Subcutaneous abdominal adipose tissue (tissue), 5 donors: ENCODE data around the gene ZNF48.

Experiments used
- H3K27ac ChIP-seq: one replicate; pipeline ENCODE4 v1.7.0; 2013; ENCODE audit warnings: low read depth, mild to moderate bottlenecking, inconsistent platforms, low read length, moderate library complexity
- H3K27me3 ChIP-seq, 5 donors: one replicate each; pipeline ENCODE4 v1.7.0; 2013; ENCODE audit warnings: low read length in 5 of 5, inconsistent platforms in 1 of 5; ENCODE audit not compliant: control insufficient read depth in 5 of 5, insufficient read depth in 4 of 5
- H3K36me3 ChIP-seq, 5 donors: one replicate each; pipeline ENCODE4 v1.7.0; 2013; ENCODE audit warnings: low read length in 5 of 5; ENCODE audit not compliant: control insufficient read depth in 5 of 5, insufficient read depth in 5 of 5
- H3K4me1 ChIP-seq, 5 donors: one replicate each; pipeline ENCODE4 v1.7.0; 2013; ENCODE audit warnings: low read length in 5 of 5, mild to moderate bottlenecking in 3 of 5, moderate library complexity in 1 of 5; ENCODE audit not compliant: control insufficient read depth in 5 of 5, insufficient read depth in 5 of 5
- H3K4me3 ChIP-seq, 5 donors: one replicate each; pipeline ENCODE4 v1.7.0; 2013; ENCODE audit warnings: low read length in 5 of 5, low read depth in 1 of 5
- H3K9ac ChIP-seq, 5 donors: one replicate each; pipeline ENCODE4 v1.7.0; 2013; ENCODE audit warnings: low read length in 5 of 5, mild to moderate bottlenecking in 4 of 5, moderate library complexity in 3 of 5
- H3K9me3 ChIP-seq, 5 donors: one replicate each; pipeline ENCODE4 v1.7.0; 2013; ENCODE audit warnings: low read length in 5 of 5; ENCODE audit not compliant: control insufficient read depth in 5 of 5
- donor health status: healthy.
- donor health status: healthy.
- donor health status: healthy.
- donor health status: healthy.
- donor health status: healthy.

The ZNF48 gene

DNA sequence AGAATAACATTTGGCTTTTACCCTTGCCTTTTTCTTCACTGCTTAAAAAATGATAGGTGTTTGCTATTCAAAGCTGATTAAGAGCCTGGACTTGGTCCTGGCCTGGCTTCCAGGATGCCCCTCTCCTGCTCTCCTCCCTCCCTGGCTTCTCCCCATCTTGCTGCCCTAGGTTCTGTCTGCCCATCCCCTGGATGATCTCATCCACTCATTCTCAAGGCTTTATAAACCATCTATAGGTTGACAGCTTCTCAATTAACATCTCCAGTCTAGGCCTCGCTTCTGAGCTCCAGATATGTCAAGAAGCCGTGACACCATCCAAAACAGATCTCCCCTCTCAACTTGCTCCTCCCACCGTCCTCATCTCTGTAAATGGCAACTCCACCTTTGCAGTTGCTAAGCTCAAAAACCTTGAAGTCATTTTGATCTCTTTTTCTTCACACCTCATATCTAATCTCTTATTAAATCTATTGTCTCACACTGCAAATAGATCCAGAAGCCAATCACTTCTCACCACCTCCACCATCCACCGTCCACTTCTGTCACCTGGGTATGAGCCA, 20.9 kb downstream of the ZNF48 start:
- no peak overlapping the region for H3K9ac ChIP-seq
- no peak overlapping the region for H3K4me3 ChIP-seq
- H3K4me1 ChIP-seq: peaks cover 0 to 18% (median 11%) of the 10 kb centered on the region in 5 donors
- no peaks in the 10 kb centered on the region for H3K9me3 ChIP-seq
- peaks cover 0 to 22% (median 11%) of the 10 kb centered on the region in 5 donors for H3K36me3 ChIP-seq
- H3K27ac ChIP-seq: no peak overlapping the region
- no peaks in the 10 kb centered on the region for H3K27me3 ChIP-seq

DNA sequence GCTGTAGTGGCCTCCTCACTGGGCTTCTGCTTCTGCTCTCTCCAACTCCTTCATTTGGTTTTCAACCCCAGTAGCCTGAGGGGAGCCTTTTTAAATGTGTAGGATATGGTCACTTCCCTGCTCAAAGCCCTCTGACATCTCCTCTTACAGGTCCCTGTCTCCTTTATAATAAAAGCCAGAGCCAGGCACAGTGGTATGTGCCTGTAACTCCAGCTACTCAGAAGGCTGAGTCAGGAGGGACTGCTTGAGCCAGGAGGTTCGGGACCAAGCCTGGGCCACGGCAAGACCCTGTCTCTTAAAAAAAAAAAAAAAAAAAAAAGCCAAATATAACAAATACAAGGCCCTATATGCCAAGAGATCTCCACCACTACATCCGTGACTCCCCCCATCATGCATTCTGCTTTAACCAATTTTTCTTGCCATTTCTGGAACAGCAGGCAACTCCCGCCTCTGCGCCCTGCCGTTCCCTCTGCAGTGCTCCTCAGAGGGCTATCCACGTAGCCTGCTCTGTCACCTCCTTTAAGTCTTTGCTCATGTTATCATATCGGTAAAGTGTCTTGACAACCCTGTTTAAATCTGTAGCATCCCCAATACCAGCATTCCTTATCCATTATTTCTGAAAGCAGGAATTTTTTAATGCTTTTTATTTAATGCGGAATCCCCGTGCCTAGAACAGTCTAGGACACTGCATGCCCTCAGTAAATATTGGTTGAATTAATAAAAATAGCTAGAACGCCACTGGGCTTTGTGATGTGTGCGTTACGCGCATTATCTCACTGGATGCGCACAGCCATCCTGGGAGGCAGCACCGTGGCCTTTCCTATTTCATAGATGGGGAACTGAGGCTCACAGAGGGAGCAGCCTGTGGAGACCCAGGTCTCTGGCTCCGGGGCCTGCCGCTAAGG, 21.7 kb downstream of the ZNF48 start:
- Histone ChIP-seq H3K36me3 (peaks cover 0 to 19% (median 7%) of the 10 kb centered on the region in 5 donors), H3K9me3 (no peaks in the 10 kb centered on the region), H3K9ac (peak overlapping the region in 1 of 5 donors; percentile 51), H3K27ac (no peak overlapping the region), H3K4me1 (peaks cover 0 to 18% (median 11%) of the 10 kb centered on the region in 5 donors), H3K27me3 (no peaks in the 10 kb centered on the region), H3K4me3 (peak overlapping the region; percentile 58 to 85 (median 74))

DNA sequence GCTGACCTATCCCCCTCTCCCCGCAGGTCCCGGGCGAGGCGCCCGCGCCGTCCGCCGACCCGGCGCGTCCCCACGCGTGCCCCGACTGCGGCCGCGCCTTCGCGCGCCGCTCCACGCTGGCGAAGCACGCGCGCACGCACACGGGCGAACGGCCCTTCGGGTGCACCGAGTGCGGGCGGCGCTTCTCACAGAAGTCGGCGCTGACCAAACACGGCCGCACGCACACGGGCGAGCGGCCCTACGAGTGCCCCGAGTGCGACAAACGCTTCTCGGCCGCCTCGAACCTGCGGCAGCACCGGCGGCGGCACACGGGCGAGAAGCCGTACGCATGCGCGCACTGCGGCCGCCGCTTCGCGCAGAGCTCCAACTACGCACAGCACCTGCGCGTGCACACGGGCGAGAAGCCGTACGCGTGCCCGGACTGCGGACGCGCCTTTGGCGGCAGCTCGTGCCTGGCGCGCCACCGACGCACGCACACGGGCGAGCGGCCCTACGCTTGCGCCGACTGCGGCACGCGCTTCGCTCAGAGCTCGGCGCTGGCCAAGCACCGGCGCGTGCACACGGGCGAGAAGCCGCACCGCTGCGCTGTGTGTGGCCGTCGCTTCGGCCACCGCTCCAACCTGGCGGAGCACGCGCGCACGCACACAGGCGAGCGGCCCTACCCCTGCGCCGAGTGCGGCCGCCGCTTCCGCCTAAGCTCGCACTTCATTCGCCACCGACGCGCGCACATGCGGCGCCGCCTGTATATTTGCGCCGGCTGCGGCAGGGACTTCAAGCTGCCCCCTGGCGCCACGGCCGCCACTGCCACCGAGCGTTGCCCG, 22.5 kb downstream of the ZNF48 start:
- Histone ChIP-seq H3K4me1 (peaks cover 0 to 18% (median 11%) of the 10 kb centered on the region in 5 donors), H3K9me3 (no peaks in the 10 kb centered on the region), H3K27ac (no peak overlapping the region), H3K27me3 (no peaks in the 10 kb centered on the region), H3K36me3 (peaks cover 0 to 22% (median 16%) of the 10 kb centered on the region in 5 donors), H3K4me3 (peak overlapping the region; percentile 58 to 85 (median 74)), H3K9ac (peak overlapping the region in 3 of 5 donors; percentile 19 to 51 (median 37))

DNA sequence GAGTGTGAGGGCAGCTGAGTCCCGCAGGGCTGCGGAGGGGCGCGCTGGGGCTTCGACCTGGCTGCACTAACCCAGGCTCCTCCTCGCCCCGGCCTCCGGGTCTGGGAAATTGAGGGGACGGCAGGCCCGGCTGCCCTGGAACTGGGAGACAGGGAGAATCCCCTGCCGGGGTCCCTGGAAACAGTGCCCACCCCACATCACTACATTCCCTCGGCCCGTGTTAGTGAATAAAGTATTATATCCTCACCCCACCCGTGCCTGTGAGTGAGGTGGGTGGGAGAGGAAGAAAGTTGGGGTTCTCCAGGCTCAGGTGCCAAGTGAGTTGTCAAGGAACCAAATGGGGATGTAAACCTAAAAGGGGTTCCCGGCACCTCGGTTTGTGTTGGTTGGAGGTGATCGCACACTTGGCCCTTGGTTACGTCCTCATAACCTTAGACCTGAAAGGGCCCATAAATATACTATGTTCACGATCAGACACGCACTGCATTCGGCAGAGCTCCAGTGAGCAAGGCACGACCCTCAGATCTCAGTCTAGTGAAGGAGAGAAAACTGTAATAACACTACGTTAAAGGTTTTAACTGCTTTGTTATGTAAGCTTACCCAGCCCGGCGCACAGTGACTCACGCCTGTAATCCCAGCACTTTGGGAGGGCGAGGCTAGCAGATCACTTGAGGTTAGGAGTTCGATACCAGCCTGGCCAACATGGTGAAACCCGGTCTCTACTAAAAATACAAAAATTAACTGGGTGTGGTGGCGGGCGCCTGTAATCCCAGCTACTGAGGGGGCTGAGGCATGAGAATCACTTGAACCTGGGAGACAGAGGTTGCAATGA, 23.3 kb downstream of the ZNF48 start:
- Histone ChIP-seq H3K36me3 (peaks cover 0 to 27% (median 18%) of the 10 kb centered on the region in 5 donors), H3K9ac (peak overlapping the region in 2 of 5 donors; percentile 19 to 37), H3K27me3 (no peaks in the 10 kb centered on the region), H3K9me3 (no peaks in the 10 kb centered on the region), H3K27ac (no peak overlapping the region), H3K4me1 (peaks cover 0 to 18% (median 11%) of the 10 kb centered on the region in 5 donors), H3K4me3 (peak overlapping the region in 4 of 5 donors; percentile 70 to 85 (median 75))

DNA sequence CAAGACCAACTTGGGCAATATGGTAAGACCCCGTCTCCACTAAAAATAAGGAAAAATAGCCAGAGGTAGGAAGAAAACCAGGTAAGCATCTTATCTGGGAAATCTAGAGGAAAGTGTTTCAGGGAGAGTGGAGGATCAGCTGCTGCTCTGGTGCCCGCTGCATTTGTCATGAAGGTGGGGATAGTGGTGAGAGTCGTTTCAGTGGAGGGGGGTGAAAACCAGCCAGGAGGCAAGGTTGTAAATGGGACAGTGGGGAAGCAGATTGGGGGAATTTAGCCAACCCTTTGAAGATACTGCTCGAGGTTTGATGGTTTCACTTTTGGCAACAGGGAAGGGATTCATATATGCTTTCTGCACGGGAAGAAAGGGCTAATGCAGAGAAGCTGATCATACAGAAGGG, 25.8 kb downstream of the ZNF48 start:
- no peak overlapping the region for H3K27ac ChIP-seq
- H3K4me3 ChIP-seq: no peak overlapping the region
- H3K27me3 ChIP-seq: no peaks in the 10 kb centered on the region
- H3K4me1 ChIP-seq: peaks cover 0 to 21% (median 15%) of the 10 kb centered on the region in 5 donors
- no peak overlapping the region for H3K9ac ChIP-seq
- H3K9me3 ChIP-seq: no peaks in the 10 kb centered on the region
- peaks cover 0 to 37% (median 23%) of the 10 kb centered on the region in 5 donors for H3K36me3 ChIP-seq

DNA sequence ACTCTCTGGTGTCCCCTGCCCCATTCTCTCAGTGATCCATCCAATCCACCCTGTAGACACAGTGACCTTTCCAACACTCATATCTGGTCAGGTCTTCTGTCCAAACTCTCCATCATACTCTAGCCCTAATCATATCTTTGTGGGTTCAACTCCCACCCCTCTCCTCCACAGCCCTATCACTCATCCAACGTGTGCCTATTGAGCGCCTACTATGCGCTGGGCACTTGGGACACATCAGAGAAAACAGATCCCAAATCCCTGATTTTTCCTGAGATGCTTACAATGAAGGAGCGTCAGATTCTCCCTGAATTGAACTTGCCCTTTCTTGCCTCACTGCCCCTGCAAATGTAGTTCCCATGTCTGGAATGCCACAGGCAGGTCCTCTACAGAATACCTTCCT, 32.8 kb downstream of the ZNF48 start:
- Histone ChIP-seq H3K27ac (no peak overlapping the region), H3K27me3 (no peaks in the 10 kb centered on the region), H3K9ac (no peak overlapping the region), H3K4me1 (peaks cover 0 to 25% (median 22%) of the 10 kb centered on the region in 5 donors), H3K4me3 (no peak overlapping the region), H3K9me3 (no peaks in the 10 kb centered on the region), H3K36me3 (peaks cover 0 to 30% (median 22%) of the 10 kb centered on the region in 5 donors)

DNA sequence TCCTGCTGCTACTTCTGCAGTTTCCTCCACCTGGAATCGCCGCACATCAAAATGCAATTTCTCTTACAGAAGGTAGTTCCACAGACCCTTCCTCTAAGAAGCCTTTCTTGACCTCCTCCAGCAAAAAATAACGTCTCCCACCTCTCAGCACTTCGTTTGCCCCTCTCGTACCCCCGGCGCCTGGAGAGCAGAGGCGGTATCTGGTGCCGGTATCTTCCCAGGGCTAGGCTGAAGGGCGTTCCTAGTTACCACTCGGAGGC, 34.1 kb downstream of the ZNF48 start:
- peaks cover 0 to 25% (median 22%) of the 10 kb centered on the region in 5 donors for H3K4me1 ChIP-seq
- no peaks in the 10 kb centered on the region for H3K27me3 ChIP-seq
- H3K4me3 ChIP-seq: peak overlapping the region; percentile 65 to 89 (median 78)
- no peaks in the 10 kb centered on the region for H3K9me3 ChIP-seq
- H3K9ac ChIP-seq: peak overlapping the region; percentile 48 to 87 (median 82)
- H3K36me3 ChIP-seq: peaks cover 0 to 17% (median 11%) of the 10 kb centered on the region in 5 donors
- peak overlapping the region; percentile 60 for H3K27ac ChIP-seq

DNA sequence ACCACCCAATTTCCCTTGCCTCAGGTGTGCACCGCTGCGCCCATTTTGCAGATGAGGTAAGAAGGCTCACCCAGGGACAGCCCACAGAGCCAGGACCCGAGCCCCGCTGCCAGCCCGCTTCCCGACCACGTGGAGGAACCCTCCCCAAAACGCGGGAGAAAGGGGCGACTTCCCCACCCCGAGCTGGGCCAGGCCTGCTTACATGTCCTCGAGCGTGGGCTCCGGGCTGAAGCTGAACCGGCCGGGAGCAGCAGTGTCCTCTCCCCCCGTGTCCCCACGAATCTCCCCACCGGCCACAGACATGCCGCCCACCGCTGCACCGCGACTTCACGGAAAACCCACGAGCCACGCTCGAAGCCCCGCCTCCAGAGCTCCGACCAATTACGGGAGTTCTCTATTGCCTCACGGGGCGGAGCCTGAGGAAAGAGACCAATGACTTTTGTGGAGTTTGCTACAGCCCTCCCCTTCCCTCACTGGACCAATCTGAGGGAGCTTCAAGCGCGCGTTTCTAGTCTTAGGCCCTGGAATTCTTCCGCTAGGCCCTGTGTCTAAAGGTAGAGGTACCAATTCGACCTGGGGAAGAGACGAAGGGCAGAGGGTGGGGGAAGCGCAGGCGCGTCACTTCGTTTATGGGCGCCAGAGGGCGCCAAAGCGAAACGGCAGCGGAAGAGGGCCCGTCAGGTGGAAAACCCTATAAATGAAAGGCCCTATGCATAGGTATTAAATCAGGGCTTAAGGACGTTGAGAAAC, 34.6 kb downstream of the ZNF48 start, which contains the start of gene DCTPP1:
Gene DCTPP1, minus strand, starts transcription at position 353 of the 750 bp plus-strand sequence. Its CDS starts 50 bp downstream, at position 303.
- peaks cover 0 to 12% (median 7%) of the 10 kb centered on the region in 5 donors for H3K36me3 ChIP-seq
- peak within 1 kb of the TSS; percentile 64 to 87 (median 82) for H3K9ac ChIP-seq
- peak within 1 kb of the TSS; percentile 60 for H3K27ac ChIP-seq
- no peaks in the 10 kb centered on the region for H3K9me3 ChIP-seq
- peaks cover 0 to 25% (median 22%) of the 10 kb centered on the region in 5 donors for H3K4me1 ChIP-seq
- peak within 1 kb of the TSS; percentile 65 to 89 (median 78) for H3K4me3 ChIP-seq
- no peaks in the 10 kb centered on the region for H3K27me3 ChIP-seq
